Tibial nerve (tissue), 4 donors: ENCODE results near the gene TFB1M. TPM values are rescaled to one million over a fixed set of nuclear protein-coding genes. Genes with fewer than 3 reads are reported as not detected.
"Not testable (repeated sequence)": the region's sequence is repeated elsewhere in the genome, so short reads cannot be mapped to it uniquely, and the experiment has no call there.

Source experiments
- DNase-seq, 2 donors: peaks; one replicate each; pipeline ENCODE4 v3.0.0-alpha.2; 2019; ENCODE audit warnings: low spot score in 2 of 2
- H3K27ac ChIP-seq, 4 donors: fragments of 200-600 bp; sonication (generic) in 3 of 4; one replicate each; pipeline ENCODE4 v1.5.1; 2017 to 2019; ENCODE audit warnings: mild to moderate bottlenecking in 1 of 4
- H3K27me3 ChIP-seq, 2 donors: fragments of 200-600 bp; sonication (generic) in 1 of 2; one replicate each; pipeline versions ENCODE4 v1.5.1 to v1.6.0; 2017 to 2019
- H3K36me3 ChIP-seq, 3 donors: fragments of 200-600 bp; sonication (generic); one replicate each; pipeline ENCODE4 v1.5.1; 2018 to 2019
- H3K4me1 ChIP-seq, 4 donors: fragments of 200-600 bp; sonication (generic) in 3 of 4; one replicate each; pipeline ENCODE4 v1.5.1; 2017 to 2019
- H3K4me3 ChIP-seq, 4 donors: fragments of 200-600 bp; sonication (generic) in 3 of 4; one replicate each; pipeline ENCODE4 v1.5.1; 2017 to 2019; ENCODE audit warnings: mild to moderate bottlenecking in 1 of 4, moderate library complexity in 1 of 4
- H3K9me3 ChIP-seq, 4 donors: fragments of 200-600 bp; sonication (generic) in 3 of 4; one replicate each; pipeline ENCODE4 v1.5.1; 2017 to 2019
- CTCF ChIP-seq, 5 experiments: fragments of 200-600 bp in 3 of 5; fragments of 450-650 bp in 2 of 5; sonication (generic) in 3 of 5; IDR thresholded peaks; one replicate each; pipeline ENCODE4 v1.5.1; 2016 to 2019; ENCODE audit warnings: antibody characterized with exemption in 5 of 5, mild to moderate bottlenecking in 3 of 5, moderate library complexity in 2 of 5
- EP300 ChIP-seq, 2 donors: sonication (generic); formaldehyde crosslinking; IDR thresholded peaks; one replicate each; pipeline ENCODE4 v1.6.1; 2017; ENCODE audit warnings: antibody characterized with exemption in 2 of 2, mild to moderate bottlenecking in 1 of 2
- POLR2A ChIP-seq, 2 donors: fragments of 450-650 bp; IDR thresholded peaks; one replicate each; pipeline ENCODE4 v1.6.1; 2017; ENCODE audit warnings: antibody characterized with exemption in 2 of 2, mild to moderate bottlenecking in 2 of 2, moderate library complexity in 2 of 2
- WGBS, 2 donors: methylation state at CpG; one replicate each; pipeline ENCODE4 v1.1.5; 2018; 5-methylcytosine and 5-hydroxymethylcytosine counted together
- total RNA-seq, 4 donors: library from RNA; depleted of rRNA; stranded (reverse); fragments of >200 nt; gene quantifications; one replicate each; pipeline ENCODE4 v1.1.0, GENCODE V29; 2016

TFB1M gene
- 10 to 100 TPM; 21.4 to 52.7 (median 22.1) TPM for total RNA-seq

DNA sequence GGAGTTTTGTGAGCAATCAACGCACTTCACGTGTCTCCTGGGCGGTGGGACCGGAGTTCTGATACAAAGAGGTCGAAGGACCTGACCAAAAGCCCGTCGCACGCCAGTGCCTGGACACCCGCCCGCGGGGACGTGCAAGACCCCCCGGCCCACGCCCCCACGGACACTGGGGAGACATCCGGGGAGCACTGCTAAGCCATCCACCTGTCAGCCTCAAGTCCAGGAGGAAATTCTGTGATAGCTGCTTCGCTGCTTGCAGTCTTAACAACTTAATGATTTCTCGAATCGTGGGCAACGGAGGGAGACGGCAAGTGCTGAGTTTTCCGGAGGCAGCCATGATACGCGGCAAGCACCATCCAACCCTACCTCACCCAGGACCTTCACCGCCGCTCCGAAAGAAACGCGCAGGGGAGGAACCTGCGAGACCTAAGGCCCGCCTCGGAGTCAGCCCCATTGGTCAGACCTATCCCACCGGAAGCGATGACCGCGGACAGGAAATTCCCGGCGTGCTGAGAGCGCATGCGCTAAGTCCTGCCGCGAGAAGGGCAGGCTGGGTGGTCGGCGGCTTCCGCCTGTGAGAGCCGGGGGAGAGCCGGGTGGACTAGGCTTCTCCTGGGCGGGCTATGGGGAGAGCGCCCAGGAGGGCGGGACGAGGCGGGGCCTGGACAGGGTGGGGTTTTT, at the start of gene TFB1M:
TFB1M (minus strand) TSS at position 393 of the 681 bp plus-strand sequence; CDS start at position 337, 56 bp downstream.
- TF ChIP-seq EP300 (IDR thresholded peaks at IDR 0.05) (peak; percentile 81 to 92), POLR2A (IDR thresholded peaks at IDR 0.05) (peak; percentile 74 to 81), CTCF (IDR thresholded peaks at IDR 0.05) (peak in 2 of 5 experiments; percentile 10 to 22)
- no peaks in the 10 kb centered on the region for H3K27me3 ChIP-seq
- peaks cover 0 to 19% (median 8%) of the 10 kb centered on the region in 4 donors for H3K4me1 ChIP-seq
- H3K27ac ChIP-seq, result peak within 1 kb of the TSS; percentile 70 to 94 (median 82)
- peak; percentile 92 to 94 for DNase-seq
- H3K36me3 ChIP-seq, result peaks cover 0 to 15% (median 0%) of the 10 kb centered on the region in 3 donors
- H3K9me3 ChIP-seq, result no peaks in the 10 kb centered on the region
- 0 to 1% methylated on average over 31 to 41 of the region's 52 CpGs for WGBS, 2 donors
- peak within 1 kb of the TSS; percentile 71 to 81 (median 78) for H3K4me3 ChIP-seq

- not testable (repeated sequence) for H3K4me1 ChIP-seq, H3K27ac ChIP-seq
- WGBS, 2 donors, result 72 to 79% methylated on average over 12 of the region's 12 CpGs
Measured at GRCh38 chr6:155364021-155364420, 49.7 kb upstream of the TFB1M start.

GRCh38 chr6:155362968-155363632, 48.8 kb upstream of the TFB1M start:
- H3K27ac ChIP-seq, H3K4me3 ChIP-seq, H3K27me3 ChIP-seq, DNase-seq, H3K36me3 ChIP-seq, H3K4me1 ChIP-seq: not testable (repeated sequence)
- WGBS, 2 donors, result 95 to 97% methylated on average over 19 to 20 of the region's 39 CpGs
- H3K9me3 ChIP-seq, result peaks cover 0 to 10% (median 0%) of the 10 kb centered on the region in 4 donors

More at GRCh38 chr6:155364021-155364420, 49.7 kb upstream of the TFB1M start:
- H3K27me3 ChIP-seq, H3K36me3 ChIP-seq, DNase-seq, H3K4me3 ChIP-seq: not testable (repeated sequence)
- H3K9me3 ChIP-seq, result peaks cover 0 to 10% (median 0%) of the 10 kb centered on the region in 4 donors

- no peak for TF ChIP-seq POLR2A (IDR thresholded peaks at IDR 0.05)
- TF ChIP-seq CTCF (IDR thresholded peaks at IDR 0.05), result no peak
- no peak for TF ChIP-seq EP300 (IDR thresholded peaks at IDR 0.05)
- Histone ChIP-seq H3K4me3 (no peak overlapping the region), H3K27ac (no peak overlapping the region), H3K9me3 (peaks cover 0 to 29% (median 3%) of the 10 kb centered on the region in 4 donors), H3K36me3 (no peaks in the 10 kb centered on the region), H3K4me1 (no peaks in the 10 kb centered on the region), H3K27me3 (no peaks in the 10 kb centered on the region)
- no peak for DNase-seq
Measured at GRCh38 chr6:155354167-155354566, 39.9 kb upstream of the TFB1M start.

- no peak for DNase-seq
- no peaks in the 10 kb centered on the region for H3K4me1 ChIP-seq
- no peaks in the 10 kb centered on the region for H3K27me3 ChIP-seq
- no peaks in the 10 kb centered on the region for H3K36me3 ChIP-seq
- H3K27ac ChIP-seq, result no peak overlapping the region
- H3K9me3 ChIP-seq, result peaks cover 0 to 36% (median 3%) of the 10 kb centered on the region in 4 donors
- no peak for TF ChIP-seq POLR2A (IDR thresholded peaks at IDR 0.05)
- no peak for TF ChIP-seq EP300 (IDR thresholded peaks at IDR 0.05)
- no peak for TF ChIP-seq CTCF (IDR thresholded peaks at IDR 0.05)
- no peak overlapping the region for H3K4me3 ChIP-seq
Measured at GRCh38 chr6:155352811-155353210, 38.5 kb upstream of the TFB1M start.

DNA sequence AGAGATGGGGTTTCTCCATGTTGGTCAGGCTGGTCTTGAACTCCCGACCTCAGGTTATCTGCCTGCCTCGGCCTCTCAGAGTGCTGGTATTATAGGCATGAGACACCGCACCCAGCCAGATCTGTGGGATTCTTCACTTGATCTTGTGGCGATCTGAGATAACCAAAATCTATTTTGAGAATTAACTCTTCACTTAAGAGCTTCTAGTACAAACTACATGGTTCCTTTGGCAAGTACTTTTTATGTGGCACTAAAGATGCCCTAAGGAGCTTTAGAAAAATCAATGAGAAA, 37.8 kb upstream of the TFB1M start:
- no peaks in the 10 kb centered on the region for H3K4me1 ChIP-seq
- H3K4me3 ChIP-seq, result no peak overlapping the region
- H3K36me3 ChIP-seq, result no peaks in the 10 kb centered on the region
- 90 to 93% methylated on average over 4 of the region's 4 CpGs for WGBS, 2 donors
- no peak for TF ChIP-seq EP300 (IDR thresholded peaks at IDR 0.05)
- H3K27me3 ChIP-seq, result no peaks in the 10 kb centered on the region
- H3K27ac ChIP-seq, result no peak overlapping the region
- no peak for DNase-seq
- H3K9me3 ChIP-seq, result peaks cover 0 to 43% (median 3%) of the 10 kb centered on the region in 4 donors
